IMR-90 (cell line): ENCODE results near the gene NPLOC4. TPM values are rescaled to one million over a fixed set of nuclear protein-coding genes. Genes with fewer than 3 reads are reported as not detected.

Experiments
- ATAC-seq: fragments of 200-7000 bp; cut with Tn5 transposase; 2 replicates; pipeline ENCODE4 v1.9.1; 2020; ENCODE audit warnings: low read depth, mild to moderate bottlenecking, moderate library complexity
- BruUV-seq: library from RNA; stranded (reverse); fragments of 400-500 nt; replicated peaks from 2 replicates; lab custom pipeline; 2021; lab: Mats Ljungman, UMichigan
- CTCF ChIA-PET: fragments of 300-600 bp; formaldehyde crosslinking; extraction: SDS; loops from one replicate; lab custom pipeline; 2021; ENCODE audit warnings: antibody characterized with exemption; lab: Yijun Ruan, JAX
- POLR2A ChIA-PET: fragments of 300-600 bp; sonication (Branson Sonifier 250); formaldehyde crosslinking; loops from one replicate; lab custom pipeline; 2022; ENCODE audit warnings: antibody characterized with exemption; ENCODE audit not compliant: unreplicated experiment; lab: Charles Lee
- DNase-seq: peaks from one replicate; pipeline ENCODE4 v3.0.0; 2013
- H2AFZ ChIP-seq: replicated peaks from 2 replicates; pipeline ENCODE3; 2013; ENCODE audit warnings: low read length, mild to moderate bottlenecking; ENCODE audit not compliant: poor library complexity
- H2AK5ac ChIP-seq: 2 replicates; pipeline ENCODE4 v1.6.1; 2013; ENCODE audit warnings: low read depth, low read length, inconsistent platforms
- H2AK9ac ChIP-seq: replicated peaks from 2 replicates; pipeline ENCODE3; 2013; ENCODE audit warnings: mild to moderate bottlenecking, low read depth, low read length, moderate library complexity; ENCODE audit not compliant: poor library complexity
- H2BK120ac ChIP-seq: 2 replicates; pipeline ENCODE4 v1.6.1; 2013; ENCODE audit warnings: low read depth, low read length, inconsistent platforms
- H2BK15ac ChIP-seq: 3 replicates; pipeline ENCODE4 v1.6.1; 2013; ENCODE audit warnings: low read depth, low read length, inconsistent platforms
- H2BK20ac ChIP-seq: 2 replicates; pipeline ENCODE4 v1.6.1; 2013; ENCODE audit warnings: low read depth, mild to moderate bottlenecking, inconsistent platforms, low read length, moderate library complexity
- H2BK5ac ChIP-seq: 2 replicates; pipeline ENCODE4 v1.6.1; 2013; ENCODE audit warnings: mild to moderate bottlenecking, low read depth, low read length, inconsistent platforms; ENCODE audit not compliant: poor library complexity, severe bottlenecking
- H3K14ac ChIP-seq: replicated peaks from 2 replicates; pipeline ENCODE4 v1.6.1; 2013; ENCODE audit warnings: low read depth, low read length, inconsistent platforms
- H3K18ac ChIP-seq: 2 replicates; pipeline ENCODE4 v1.6.1; 2013; ENCODE audit warnings: low read depth, low read length, control low read depth
- H3K23ac ChIP-seq: 2 replicates; pipeline ENCODE4 v1.6.1; 2013; ENCODE audit warnings: low read depth, low read length, inconsistent platforms
- H3K27ac ChIP-seq: 2 replicates; pipeline ENCODE4 v1.5.1; 2013; ENCODE audit warnings: mild to moderate bottlenecking, control low read depth, low read length; ENCODE audit not compliant: insufficient read depth
- H3K27me3 ChIP-seq: 2 replicates; pipeline ENCODE4 v1.6.1; 2013; ENCODE audit warnings: low read length; ENCODE audit not compliant: control insufficient read depth, insufficient read depth
- H3K36me3 ChIP-seq: 2 replicates; pipeline ENCODE4 v1.6.1; 2013; ENCODE audit warnings: low read length, mixed read lengths; ENCODE audit not compliant: control insufficient read depth, insufficient read depth
- H3K4ac ChIP-seq: 2 replicates; pipeline ENCODE4 v1.6.1; 2013; ENCODE audit warnings: low read depth, low read length, inconsistent platforms
- H3K4me1 ChIP-seq: 2 replicates; pipeline ENCODE4 v1.6.1; 2013; ENCODE audit warnings: low read length, mixed read lengths; ENCODE audit not compliant: control insufficient read depth, insufficient read depth
- H3K4me2 ChIP-seq: 2 replicates; pipeline ENCODE4 v1.6.1; 2013; ENCODE audit warnings: low read depth, mild to moderate bottlenecking, control low read depth, low read length, moderate library complexity
- H3K4me3 ChIP-seq: 2 replicates; pipeline ENCODE4 v1.5.1; 2013; ENCODE audit warnings: low read depth, mild to moderate bottlenecking, control low read depth, low read length, moderate library complexity; ENCODE audit not compliant: insufficient read depth
- H3K56ac ChIP-seq: 2 replicates; pipeline ENCODE4 v1.6.1; 2013; ENCODE audit warnings: low read length, inconsistent platforms; ENCODE audit not compliant: insufficient read depth; ENCODE audit errors: extremely low read depth
- H3K79me1 ChIP-seq, 2 experiments: 2 replicates each; pipeline ENCODE4 v1.6.1; 2013; ENCODE audit warnings: low read length in 2 of 2, inconsistent platforms in 1 of 2, low read depth in 1 of 2
- H3K9ac ChIP-seq: 2 replicates; pipeline ENCODE4 v1.6.1; 2013; ENCODE audit warnings: low read depth, low read length, control low read depth
- H3K9me1 ChIP-seq: 2 replicates; pipeline ENCODE4 v1.6.1; 2013; ENCODE audit warnings: low read length, inconsistent platforms; ENCODE audit not compliant: insufficient read depth
- H3K9me3 ChIP-seq: 2 replicates; pipeline ENCODE4 v1.6.1; 2013; ENCODE audit warnings: low read length; ENCODE audit not compliant: control insufficient read depth, insufficient read depth
- H4K20me1 ChIP-seq: 2 replicates; pipeline ENCODE4 v1.6.1; 2013; ENCODE audit warnings: low read length, inconsistent platforms; ENCODE audit not compliant: insufficient read depth
- H4K5ac ChIP-seq: 2 replicates; pipeline ENCODE4 v1.6.1; 2013; ENCODE audit warnings: mild to moderate bottlenecking, low read depth, low read length, control low read depth
- H4K8ac ChIP-seq, 2 experiments: 2 replicates each; pipeline ENCODE4 v1.6.1; 2013; ENCODE audit warnings: low read depth in 2 of 2, low read length in 2 of 2, control low read depth in 1 of 2, inconsistent platforms in 1 of 2
- H4K91ac ChIP-seq: 2 replicates; pipeline ENCODE4 v1.6.1; 2013; ENCODE audit warnings: low read depth, low read length, inconsistent platforms; ENCODE audit not compliant: insufficient read depth
- BHLHE40 ChIP-seq: fragments of 150-350 bp; IDR thresholded peaks from 2 replicates; pipeline ENCODE4 v1.6.1; 2016; ENCODE audit warnings: mild to moderate bottlenecking, low read depth, low read length
- CEBPB ChIP-seq: IDR thresholded peaks from 2 replicates; pipeline ENCODE4 v1.6.1; 2012; ENCODE audit warnings: low read depth, low read length, improper control_type of control experiment
- CHD1 ChIP-seq: IDR thresholded peaks from 2 replicates; pipeline ENCODE4 v1.6.1; 2012; ENCODE audit warnings: low read depth, low read length, improper control_type of control experiment
- FOS ChIP-seq: fragments of 150-350 bp; IDR thresholded peaks from 2 replicates; pipeline ENCODE4 v1.6.1; 2016; ENCODE audit warnings: low read depth, low read length
- MAFK ChIP-seq: IDR thresholded peaks from 2 replicates; pipeline ENCODE4 v1.6.1; 2012; ENCODE audit warnings: low read depth, low read length, improper control_type of control experiment
- MAZ ChIP-seq: IDR thresholded peaks from 2 replicates; pipeline ENCODE4 v1.6.1; 2012; ENCODE audit warnings: low read depth, mild to moderate bottlenecking, low read length, improper control_type of control experiment, moderate library complexity, borderline replicate concordance
- MXI1 ChIP-seq: IDR thresholded peaks from 2 replicates; pipeline ENCODE4 v1.6.1; 2012; ENCODE audit warnings: low read depth, mild to moderate bottlenecking, low read length, moderate library complexity, borderline replicate concordance
- NFE2L2 ChIP-seq: fragments of 150-350 bp; IDR thresholded peaks from 2 replicates; pipeline ENCODE4 v1.6.1; 2016; ENCODE audit warnings: low read depth, mild to moderate bottlenecking, low read length
- RCOR1 ChIP-seq: IDR thresholded peaks from 2 replicates; pipeline ENCODE4 v1.6.1; 2012; ENCODE audit warnings: mild to moderate bottlenecking, low read length, improper control_type of control experiment; ENCODE audit not compliant: insufficient replicate concordance
- RFX5 ChIP-seq: IDR thresholded peaks from 2 replicates; pipeline ENCODE4 v1.8.0; 2012; ENCODE audit warnings: low read depth, mild to moderate bottlenecking, low read length, moderate library complexity
- SMC3 ChIP-seq: fragments of 150-350 bp; IDR thresholded peaks from 2 replicates; pipeline ENCODE4 v1.6.1; 2016; ENCODE audit warnings: low read depth, mild to moderate bottlenecking, antibody characterized with exemption, low read length, moderate library complexity
- WGBS, 2 experiments: methylation state at CpG; one replicate each; pipeline versions ENCODE4 v1.1.5 to v1.1.7; 2013; ENCODE audit warnings: missing lambda C conversion rate in 2 of 2; ENCODE audit not compliant: insufficient read length in 1 of 2; ENCODE audit errors: extremely low coverage in 2 of 2; 5-methylcytosine and 5-hydroxymethylcytosine counted together
- dilution Hi-C: fragments of 300-500 bp; cut with HindIII; formaldehyde crosslinking; loops from one replicate; pipeline ENCODE4 v1.14.3; 2018; ENCODE audit warnings: low sequenced_read_pairs; ENCODE audit not compliant: unreplicated experiment
- in situ Hi-C: fragments of 300-500 bp; cut with MboI; formaldehyde crosslinking; loops from 3 replicates; pipeline ENCODE4 v1.14.3; 2019; ENCODE audit warnings: low sequenced_read_pairs, inconsistent platforms, mixed read lengths
- intact Hi-C: fragments of 100-400 bp; cut with micrococcal nuclease; formaldehyde crosslinking; loops from 2 replicates; pipeline ENCODE4 v1.10.0; 2022
- polyA plus RNA-seq, 3 experiments: library from polyadenylated mRNA; depleted of rRNA; stranded (reverse); fragments of >200 nt; gene quantifications; 2 replicates each; pipeline ENCODE4 v1.2.3, GENCODE V29; 2012; ENCODE audit warnings: low replicate concordance in 1 of 3
- total RNA-seq: library from RNA; depleted of rRNA; stranded (reverse); fragments of >200 nt; gene quantifications from 2 replicates; pipeline ENCODE4 v1.2.3, GENCODE V29; 2012
- TF ChIP-seq, protein P1 (sequence below): fragments of 150-350 bp; IDR thresholded peaks from 2 replicates; pipeline ENCODE4 v1.6.1; 2017; ENCODE audit warnings: mild to moderate bottlenecking, antibody characterized with exemption, low read length, low read depth

The NPLOC4 gene
- total and polyA plus RNA-seq, 2 of the 4 experiments (the other 2 are of a cell fraction): 70.4 to 78.3 TPM

- Histone ChIP-seq H3K27me3 (no peaks in the 10 kb centered on the region), H2AK9ac (peak overlapping the region; percentile 19), H4K5ac (no peak overlapping the region), H3K9me3 (no peaks in the 10 kb centered on the region), H3K9ac (no peak overlapping the region), H3K23ac (peak overlapping the region; percentile 39; the same call in 1 of the 2 replicates), H2BK120ac (0 out of 2 replicates have a peak overlapping the region, but pooled peaks have one; percentile 29), H3K4ac (peak overlapping the region; percentile 44), H3K36me3 (peaks cover 32% of the 10 kb centered on the region), H3K4me2 (no peak overlapping the region), H4K20me1 (peaks cover 70% of the 10 kb centered on the region), H4K91ac (peak overlapping the region; percentile 15), H2AFZ (no peak overlapping the region), H2BK20ac (peak overlapping the region; percentile 49; the same call in 1 of the 2 replicates), H2BK5ac (no peak overlapping the region), H4K8ac (no peak overlapping the region; a peak in 1 of 4 replicates), H3K79me1 (peaks cover 36 to 88% of the 10 kb centered on the region in 2 experiments), H2BK15ac (0 out of 3 replicates have a peak overlapping the region, but pooled peaks have one; percentile 30), H3K18ac (no peak overlapping the region), H3K56ac (no peak overlapping the region), H3K14ac (no peak overlapping the region), H3K9me1 (peaks cover 64% of the 10 kb centered on the region), H2AK5ac (peak overlapping the region; percentile 62; the same call in 1 of the 2 replicates), H3K27ac (no peak overlapping the region; the same call in 1 of the 2 replicates), H3K4me1 (peaks cover 40% of the 10 kb centered on the region), H3K4me3 (no peak overlapping the region)
- DNase-seq (no peak), ATAC-seq (no peak)
- intact Hi-C loops (no loop called here), in situ Hi-C loops (no loop called here), dilution Hi-C loops (no loop called here)
- BruUV-seq: no TSS peak
- POLR2A ChIA-PET: interaction anchor here (0.9 kb wide), 1 partner anchor 13 kb away, joined by 5 read pairs; no protein-coding TSS in a partner anchor
- CTCF ChIA-PET: no interaction called here
- TF ChIP-seq RCOR1 (no peak), BHLHE40 (no peak), MXI1 (no peak), CHD1 (no peak), CEBPB (no peak), SMC3 (no peak), MAZ (no peak), NFE2L2 (no peak), MAFK (no peak), RFX5 (no peak), FOS (no peak)
- TF ChIP-seq, protein P1, sequence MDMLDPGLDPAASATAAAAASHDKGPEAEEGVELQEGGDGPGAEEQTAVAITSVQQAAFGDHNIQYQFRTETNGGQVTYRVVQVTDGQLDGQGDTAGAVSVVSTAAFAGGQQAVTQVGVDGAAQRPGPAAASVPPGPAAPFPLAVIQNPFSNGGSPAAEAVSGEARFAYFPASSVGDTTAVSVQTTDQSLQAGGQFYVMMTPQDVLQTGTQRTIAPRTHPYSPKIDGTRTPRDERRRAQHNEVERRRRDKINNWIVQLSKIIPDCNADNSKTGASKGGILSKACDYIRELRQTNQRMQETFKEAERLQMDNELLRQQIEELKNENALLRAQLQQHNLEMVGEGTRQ: no peak
- 88% methylated on average over 5 of the region's 6 CpGs; no CpG with 5 or more reads in 1 of the 2 experiments for WGBS, 2 experiments
Measured at GRCh38 chr17:81579298-81579697, 57.6 kb downstream of the NPLOC4 start.
